HepG2 (cell line): ENCODE results near the gene HTRA3. TPM values are rescaled to one million over a fixed set of nuclear protein-coding genes. Genes with fewer than 3 reads are reported as not detected.

Source experiments
- ATAC-seq: fragments of 200-7000 bp; cut with Tn5 transposase; 3 replicates; pipeline ENCODE4 v1.9.1; 2020; ENCODE audit warnings: mild to moderate bottlenecking, moderate library complexity
- BruUV-seq: library from RNA; stranded (reverse); fragments of 400-500 nt; replicated peaks from 2 replicates; lab custom pipeline; 2021; lab: Mats Ljungman, UMichigan
- CTCF ChIA-PET: fragments of 300-600 bp; formaldehyde crosslinking; extraction: SDS; loops from one replicate; lab custom pipeline; 2021; ENCODE audit warnings: low total read pairs, inconsistent platforms, low intra/inter-chr PET ratio; lab: Yijun Ruan, JAX
- POLR2A ChIA-PET: fragments of 350-600 bp; sonication (Branson Sonifier 250); formaldehyde crosslinking; loops from one replicate; lab custom pipeline; 2020; ENCODE audit warnings: antibody characterized with exemption, inconsistent platforms; lab: Yijun Ruan, JAX
- DNase-seq: peaks from one replicate; pipeline ENCODE4 v3.0.0-alpha.2; 2015; ENCODE audit warnings: low spot score
- FAIRE-seq: peaks from 3 replicates; lab custom pipeline; 2011; peaks lifted over from hg19 to GRCh38; lab: Jason Lieb, UNC
- H2AFZ ChIP-seq: one replicate; pipeline ENCODE4 v1.6.1; 2011; ENCODE audit warnings: low read length, inconsistent platforms
- H3K27ac ChIP-seq: fragments of 300-600 bp; 3 replicates; pipeline ENCODE4 v1.8.0; 2011; ENCODE audit warnings: mixed run types, mild to moderate bottlenecking, mixed read lengths, low read length, inconsistent platforms; ENCODE audit not compliant: insufficient read depth; ENCODE audit errors: extremely low read length
- H3K27me3 ChIP-seq, 2 experiments: fragments of 200-600 bp in 1 of 2; 2 replicates in 1 of 2; 3 replicates in 1 of 2; pipeline versions ENCODE4 v1.6.0 to v1.8.0; 2011; ENCODE audit warnings: low read length in 2 of 2, mild to moderate bottlenecking in 2 of 2, moderate library complexity in 2 of 2, inconsistent platforms in 1 of 2; ENCODE audit not compliant: insufficient read depth in 2 of 2, control insufficient read depth in 1 of 2
- H3K36me3 ChIP-seq, 2 experiments: fragments of 200-600 bp in 1 of 2; replicated peaks in 1 of 2; 2 replicates in 1 of 2; 3 replicates in 1 of 2; pipeline versions ENCODE4 v1.5.1 to v1.8.0; 2011; ENCODE audit warnings: low read length in 2 of 2, inconsistent platforms in 1 of 2; ENCODE audit not compliant: insufficient read depth in 2 of 2, control insufficient read depth in 1 of 2
- H3K4me1 ChIP-seq: 2 replicates; pipeline ENCODE4 v1.5.1; 2012; ENCODE audit warnings: low read length, inconsistent platforms; ENCODE audit not compliant: insufficient read depth
- H3K4me2 ChIP-seq: 2 replicates; pipeline ENCODE4 v1.6.0; 2011; ENCODE audit warnings: low read depth, low read length, inconsistent platforms
- H3K4me3 ChIP-seq, 3 experiments: fragments of 200-600 bp in 1 of 3; sonication (generic), shearing (Covaris generic) in 1 of 3; replicated peaks in 1 of 3; 2 replicates each; pipeline ENCODE4 v1.5.1; 2011 to 2016; ENCODE audit warnings: low read length in 3 of 3, inconsistent platforms in 2 of 3, low read depth in 2 of 3, mild to moderate bottlenecking in 2 of 3, control low read depth in 1 of 3, mixed read lengths in 1 of 3; ENCODE audit not compliant: insufficient read depth in 1 of 3
- H3K79me2 ChIP-seq: one replicate; pipeline ENCODE4 v1.6.1; 2011; ENCODE audit warnings: low read length, inconsistent platforms; ENCODE audit not compliant: insufficient read depth
- H3K9ac ChIP-seq: 2 replicates; pipeline ENCODE4 v1.6.0; 2011; ENCODE audit warnings: mild to moderate bottlenecking, low read depth, low read length, inconsistent platforms; ENCODE audit not compliant: insufficient read depth
- H3K9me3 ChIP-seq: 2 replicates; pipeline ENCODE4 v1.5.1; 2012; ENCODE audit warnings: mild to moderate bottlenecking, low read length
- H4K20me1 ChIP-seq: 2 replicates; pipeline ENCODE4 v1.6.0; 2011; ENCODE audit warnings: inconsistent platforms, mild to moderate bottlenecking, low read length, moderate library complexity; ENCODE audit not compliant: insufficient read depth
- DNMT1 ChIP-seq: sonication (generic); formaldehyde crosslinking; IDR thresholded peaks from 2 replicates; pipeline ENCODE4 v1.5.1; 2020; ENCODE audit warnings: mild to moderate bottlenecking, missing genetic modification reagents
- ELF4 ChIP-seq: sonication (generic); formaldehyde crosslinking; IDR thresholded peaks from 2 replicates; pipeline ENCODE4 v1.5.0; 2020; ENCODE audit warnings: missing genetic modification reagents, mild to moderate bottlenecking, moderate library complexity, borderline replicate concordance
- GPBP1L1 ChIP-seq: sonication (generic); formaldehyde crosslinking; IDR thresholded peaks from 2 replicates; pipeline ENCODE4 v1.5.0; 2020; ENCODE audit warnings: mild to moderate bottlenecking, missing genetic modification reagents
- HMG20A ChIP-seq: IDR thresholded peaks from 2 replicates; pipeline ENCODE4 v1.6.1; 2016; ENCODE audit warnings: borderline replicate concordance
- MED8 ChIP-seq: sonication (generic); formaldehyde crosslinking; IDR thresholded peaks from 2 replicates; pipeline ENCODE4 v1.8.1; 2023; ENCODE audit warnings: mild to moderate bottlenecking, missing genetic modification reagents; ENCODE audit not compliant: insufficient replicate concordance
- PITX1 ChIP-seq: sonication (generic); formaldehyde crosslinking; IDR thresholded peaks from 2 replicates; pipeline ENCODE4 v1.5.1; 2020; ENCODE audit warnings: mild to moderate bottlenecking, missing genetic modification reagents
- ZC3H4 ChIP-seq: sonication (generic); formaldehyde crosslinking; IDR thresholded peaks from 2 replicates; pipeline ENCODE4 v1.4.0; 2020; ENCODE audit warnings: missing genetic modification reagents, borderline replicate concordance
- ZNF121 ChIP-seq: sonication (generic); formaldehyde crosslinking; IDR thresholded peaks from 2 replicates; pipeline ENCODE4 v1.5.0; 2020; ENCODE audit warnings: mild to moderate bottlenecking, missing genetic modification reagents
- ZNF563 ChIP-seq: sonication (generic); formaldehyde crosslinking; IDR thresholded peaks from 2 replicates; pipeline ENCODE4 v1.8.0; 2022; ENCODE audit warnings: mild to moderate bottlenecking, moderate library complexity, missing genetic modification reagents
- ZNF761 ChIP-seq: sonication (generic); formaldehyde crosslinking; conservative IDR thresholded peaks from 2 replicates; pipeline ENCODE4 v1.4.0; 2020; ENCODE audit warnings: mild to moderate bottlenecking, missing genetic modification reagents
- WGBS: methylation state at CpG from one replicate; pipeline ENCODE4 v1.1.6; 2017; ENCODE audit warnings: low lambda C conversion rate; 5-methylcytosine and 5-hydroxymethylcytosine counted together
- in situ Hi-C: cut with HindIII; loops from 2 replicates; pipeline ENCODE4 v1.10.0; 2017; ENCODE audit warnings: low pct_unique_long_range_greater_than_20kb; ENCODE audit not compliant: extremely low pct_ligation_motif_present
- intact Hi-C: fragments of 100-400 bp; cut with micrococcal nuclease; formaldehyde crosslinking; loops from one replicate; pipeline ENCODE4 v1.10.0; 2022; ENCODE audit not compliant: unreplicated experiment
- polyA plus RNA-seq, 8 experiments: library from polyadenylated mRNA; depleted of rRNA in 3 of 8; stranded (reverse) in 7 of 8; unstranded in 1 of 8; fragments of >200 nt; fragmentation: Illumina TruSeq in 4 of 8; extraction: Trizol in 4 of 8; gene quantifications; 2 replicates each; pipeline versions ENCODE4 v1.2.1 to v1.2.3, GENCODE V29; 2011 to 2016; ENCODE audit warnings: low read depth in 4 of 8, missing spikeins in 1 of 8, mixed read lengths in 1 of 8; ENCODE audit not compliant: insufficient read depth in 1 of 8
- total RNA-seq, 5 experiments: library from RNA; depleted of rRNA; stranded (reverse); fragments of >200 nt; fragmentation: Illumina TruSeq; extraction: Trizol; gene quantifications; 2 replicates each; pipeline ENCODE4 v1.2.3, GENCODE V29; 2016; ENCODE audit warnings: low read depth in 1 of 5

Gene HTRA3
- total and polyA plus RNA-seq, 2 of the 13 experiments (the other 11 are each of a cell fraction or from before 2014, with no cell fraction given): 0.17 TPM; not detected in 1

- TF ChIP-seq HMG20A (CRISPR knock-in tag): no peak
- TF ChIP-seq ZNF121: no peak
- no peak for TF ChIP-seq MED8 (CRISPR knock-in tag)
- no peak for TF ChIP-seq ZNF563
Observed at GRCh38 chr4:8268901-8269534, 536 bp upstream of the HTRA3 start (continued).

- ChIA-PET POLR2A (no interaction called here), CTCF (no interaction called here)
- H3K4me3 ChIP-seq: peak overlapping the region in 1 of 3 experiments; percentile 52; a peak in 1 of 6 replicates
- peaks cover 14% of the 10 kb centered on the region for H3K4me1 ChIP-seq
- ATAC-seq (no peak), DNase-seq (no peak), FAIRE-seq (no peak)
- peaks cover 16 to 63% of the 10 kb centered on the region in 2 experiments for H3K27me3 ChIP-seq
- BruUV-seq: no TSS peak
- no peak overlapping the region for H3K9ac ChIP-seq
- TF ChIP-seq GPBP1L1 (no peak), DNMT1 (CRISPR knock-in tag) (no peak), ELF4 (CRISPR knock-in tag) (no peak), ZNF761 (CRISPR knock-in tag) (no peak), ZC3H4 (CRISPR knock-in tag) (no peak), PITX1 (no peak)
- no peaks in the 10 kb centered on the region for H3K36me3 ChIP-seq
- no peaks in the 10 kb centered on the region for H3K9me3 ChIP-seq
- no peaks in the 10 kb centered on the region for H3K79me2 ChIP-seq
- H2AFZ ChIP-seq: no peak overlapping the region
- no peak overlapping the region for H3K27ac ChIP-seq
- H4K20me1 ChIP-seq: no peaks in the 10 kb centered on the region
- intact Hi-C loops: no loop called here
- 25% methylated on average over 11 of the region's 11 CpGs for WGBS
- in situ Hi-C loops: no loop called here
- peak overlapping the region; percentile 63; the same call in 1 of the 2 replicates for H3K4me2 ChIP-seq
Observed at GRCh38 chr4:8270418-8270771, 841 bp downstream of the HTRA3 start.
